ENCODE data around the gene DDX23.

Gene DDX23

GRCh38 chr12:48788854-48789775 is 62.8 kb downstream of the DDX23 start, which contains the start of gene ADCY6:
TSS of gene ADCY6 (minus strand) at chr12:48789089. CDS start at chr12:48783434, 5,655 bp downstream.
- TF ChIP-seq EZH2 (IDR thresholded peaks at IDR 0.05): no peak
- TF ChIP-seq FOXP2 (optimal IDR thresholded peaks at IDR 0.05; ENCODE audit: control extremely low read depth, extremely low read length, insufficient read depth): no peak
- TF ChIP-seq POLR2AphosphoS5 (IDR thresholded peaks at IDR 0.05; ENCODE audit: borderline replicate concordance, low read depth, low read length): no peak
- DNase-seq (ENCODE audit: low read depth, low spot score): no peak
- no peaks in the 10 kb centered on the region for H3K36me3 ChIP-seq (ENCODE audit: insufficient read depth, low read length)
- H3K9me3 ChIP-seq (ENCODE audit: low read depth, low read length): no peaks in the 10 kb centered on the region
- H3K27ac ChIP-seq: no peak within 1 kb of the TSS
- peak within 1 kb of the TSS; percentile 81 for H3K9ac ChIP-seq (ENCODE audit: insufficient read length)
- H3K4me3 ChIP-seq: peak within 1 kb of the TSS; percentile 93

- Histone ChIP-seq H3K9ac (ENCODE audit: insufficient read length) (peak overlapping the region; percentile 81), H3K9me3 (ENCODE audit: low read depth, low read length) (no peaks in the 10 kb centered on the region), H3K36me3 (ENCODE audit: insufficient read depth, low read length) (no peaks in the 10 kb centered on the region), H3K4me3 (peak overlapping the region; percentile 93), H3K27ac (no peak overlapping the region)
- TF ChIP-seq POLR2AphosphoS5 (IDR thresholded peaks at IDR 0.05; ENCODE audit: borderline replicate concordance, low read depth, low read length) (no peak), EZH2 (IDR thresholded peaks at IDR 0.05) (no peak), FOXP2 (optimal IDR thresholded peaks at IDR 0.05; ENCODE audit: control extremely low read depth, extremely low read length, insufficient read depth) (no peak)
- DNase-seq (ENCODE audit: low read depth, low spot score): no peak
Measured at GRCh38 chr12:48788524-48788853, 63.5 kb downstream of the DDX23 start.

GRCh38 chr12:48787791-48788523 is 64.0 kb downstream of the DDX23 start:
- H3K4me3 ChIP-seq: peak overlapping the region; percentile 93
- H3K9me3 ChIP-seq (ENCODE audit: low read depth, low read length): no peaks in the 10 kb centered on the region
- H3K27ac ChIP-seq: no peak overlapping the region
- peak overlapping the region; percentile 81 for H3K9ac ChIP-seq (ENCODE audit: insufficient read length)
- DNase-seq (ENCODE audit: low read depth, low spot score): no peak
- no peaks in the 10 kb centered on the region for H3K36me3 ChIP-seq (ENCODE audit: insufficient read depth, low read length)
- TF ChIP-seq FOXP2 (optimal IDR thresholded peaks at IDR 0.05; ENCODE audit: control extremely low read depth, extremely low read length, insufficient read depth) (no peak), POLR2AphosphoS5 (IDR thresholded peaks at IDR 0.05; ENCODE audit: borderline replicate concordance, low read depth, low read length) (no peak), EZH2 (IDR thresholded peaks at IDR 0.05) (no peak)

GRCh38 chr12:48786591-48787544 is 65.1 kb downstream of the DDX23 start:
- Histone ChIP-seq H3K9ac (ENCODE audit: insufficient read length) (no peak overlapping the region), H3K27ac (no peak overlapping the region), H3K9me3 (ENCODE audit: low read depth, low read length) (no peaks in the 10 kb centered on the region), H3K36me3 (ENCODE audit: insufficient read depth, low read length) (no peaks in the 10 kb centered on the region), H3K4me3 (no peak overlapping the region)
- no peak for DNase-seq (ENCODE audit: low read depth, low spot score)
- no peak for TF ChIP-seq EZH2 (IDR thresholded peaks at IDR 0.05)
- no peak for TF ChIP-seq POLR2AphosphoS5 (IDR thresholded peaks at IDR 0.05; ENCODE audit: borderline replicate concordance, low read depth, low read length)
- no peak for TF ChIP-seq FOXP2 (optimal IDR thresholded peaks at IDR 0.05; ENCODE audit: control extremely low read depth, extremely low read length, insufficient read depth)

GRCh38 chr12:48783432-48783831 is 68.5 kb downstream of the DDX23 start:
- Histone ChIP-seq H3K9me3 (ENCODE audit: low read depth, low read length) (no peaks in the 10 kb centered on the region), H3K4me3 (no peak overlapping the region), H3K9ac (ENCODE audit: insufficient read length) (no peak overlapping the region), H3K36me3 (ENCODE audit: insufficient read depth, low read length) (no peaks in the 10 kb centered on the region), H3K27ac (no peak overlapping the region)
- DNase-seq (ENCODE audit: low read depth, low spot score): no peak
- no peak for TF ChIP-seq EZH2 (IDR thresholded peaks at IDR 0.05)
- TF ChIP-seq POLR2AphosphoS5 (IDR thresholded peaks at IDR 0.05; ENCODE audit: borderline replicate concordance, low read depth, low read length): no peak
- no peak for TF ChIP-seq FOXP2 (optimal IDR thresholded peaks at IDR 0.05; ENCODE audit: control extremely low read depth, extremely low read length, insufficient read depth)

- DNase-seq (ENCODE audit: low read depth, low spot score): no peak
Measured at GRCh38 chr12:48782457-48783395, 69.2 kb downstream of the DDX23 start.

More at GRCh38 chr12:48782457-48783395, 69.2 kb downstream of the DDX23 start:
- Histone ChIP-seq H3K9ac (ENCODE audit: insufficient read length) (no peak overlapping the region), H3K27ac (no peak overlapping the region), H3K36me3 (ENCODE audit: insufficient read depth, low read length) (no peaks in the 10 kb centered on the region), H3K9me3 (ENCODE audit: low read depth, low read length) (no peaks in the 10 kb centered on the region), H3K4me3 (no peak overlapping the region)
- TF ChIP-seq POLR2AphosphoS5 (IDR thresholded peaks at IDR 0.05; ENCODE audit: borderline replicate concordance, low read depth, low read length) (no peak), FOXP2 (optimal IDR thresholded peaks at IDR 0.05; ENCODE audit: control extremely low read depth, extremely low read length, insufficient read depth) (no peak), EZH2 (IDR thresholded peaks at IDR 0.05) (no peak)
